Middle frontal gyrus (tissue), 1 donor: ENCODE measurements around the gene CABLES2.

Source experiments
- DNase-seq: peaks from one replicate; pipeline ENCODE4 v3.0.0-alpha.2; 2015; ENCODE audit warnings: low spot score; ENCODE audit errors: extremely low spot score

The CABLES2 gene

DNA sequence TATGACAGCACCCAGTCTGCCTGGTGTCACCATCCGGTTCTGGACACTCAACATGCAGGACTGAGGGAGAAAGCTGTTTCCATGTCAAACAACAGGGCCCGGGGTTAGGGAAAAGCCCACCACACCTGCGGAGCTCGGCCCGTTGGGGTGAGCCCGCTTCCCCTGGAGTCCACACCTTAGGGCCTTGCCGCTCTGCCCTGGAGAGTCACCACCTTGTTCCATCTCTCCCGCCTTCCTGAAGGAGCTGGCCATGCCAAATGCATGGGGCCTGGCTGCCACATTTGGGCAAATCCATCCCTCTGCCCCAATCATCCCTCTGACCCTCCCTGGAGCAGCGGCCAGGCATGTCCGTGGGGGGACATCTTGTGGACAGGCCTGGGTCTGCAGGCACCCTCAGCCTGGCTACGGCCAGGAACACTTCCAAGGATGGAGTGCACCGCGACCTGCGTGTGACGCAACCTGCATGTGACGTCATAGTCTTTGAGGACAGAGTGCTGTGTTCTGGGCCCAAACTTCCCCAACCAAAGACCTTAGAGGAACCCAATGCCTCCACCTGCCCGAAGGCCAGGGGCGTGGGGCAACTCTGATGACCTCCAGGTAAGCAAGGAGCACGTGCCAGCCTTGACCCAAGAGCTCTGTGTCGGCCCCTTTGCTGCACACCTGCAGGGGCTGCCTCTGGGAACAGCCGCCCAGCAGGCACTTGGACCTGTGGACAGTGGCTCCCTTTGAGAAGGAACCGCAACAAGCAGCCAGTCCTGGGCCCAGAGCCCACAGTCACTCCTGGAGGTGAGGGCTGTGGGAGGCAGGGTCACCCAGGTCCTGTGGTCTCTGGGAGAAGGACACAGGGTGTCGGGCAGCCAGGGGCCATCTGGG lies 1.7 kb downstream of the CABLES2 start:
- DNase-seq: no peak

DNA sequence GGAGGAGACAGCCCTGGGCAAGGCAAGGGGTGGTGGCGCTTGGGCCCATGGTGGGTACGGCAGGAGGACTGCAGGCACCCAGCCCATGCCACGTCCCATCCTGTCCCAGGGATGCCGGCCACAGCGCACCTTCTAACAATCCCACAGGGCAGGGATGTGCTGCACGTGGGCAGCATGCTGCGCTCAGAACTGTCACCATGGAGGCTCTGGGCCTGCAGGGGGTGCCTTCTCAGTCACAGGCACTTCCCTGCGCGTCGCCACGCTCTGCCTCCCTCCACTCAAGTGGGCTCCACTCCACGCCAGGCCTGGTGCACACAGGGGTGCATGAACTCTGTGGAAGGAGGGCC lies 2.4 kb downstream of the CABLES2 start:
- DNase-seq: no peak

DNA sequence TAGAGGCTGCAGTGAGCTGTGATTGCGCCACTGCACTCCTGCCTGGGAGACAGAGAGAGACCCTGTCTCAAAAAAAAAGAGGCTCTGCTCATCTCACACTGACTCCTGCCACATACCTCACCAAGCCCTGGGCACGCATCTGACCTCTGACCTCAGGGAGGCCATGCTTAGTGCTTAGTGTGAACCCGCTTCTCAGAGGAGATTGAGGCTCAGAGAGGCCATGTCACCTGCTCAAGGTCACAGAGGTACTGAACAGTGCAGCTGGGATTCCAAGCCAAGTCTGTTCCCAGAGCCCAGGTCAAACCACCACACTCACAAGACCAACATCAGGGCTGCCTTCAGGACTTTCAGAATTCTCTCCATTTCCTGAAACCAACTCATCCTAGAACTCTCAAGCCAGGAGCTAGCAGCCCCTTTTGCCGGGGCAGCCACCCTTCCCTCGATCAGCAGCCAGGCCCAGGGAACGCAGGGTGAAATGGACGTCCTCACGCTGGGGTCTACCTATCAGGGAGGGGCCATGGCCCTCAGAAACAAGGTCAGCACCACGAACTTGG lies 2.9 kb downstream of the CABLES2 start:
- no peak for DNase-seq

- no peak for DNase-seq
Observed at GRCh38 chr20:62403331-62403730, 3.8 kb downstream of the CABLES2 start.

GRCh38 chr20:62402456-62403150 lies 4.5 kb downstream of the CABLES2 start:
- DNase-seq: no peak

GRCh38 chr20:62401331-62401779 lies 5.7 kb downstream of the CABLES2 start:
- DNase-seq: no peak

- no peak for DNase-seq
Observed at GRCh38 chr20:62400541-62400940, 6.5 kb downstream of the CABLES2 start.

DNA sequence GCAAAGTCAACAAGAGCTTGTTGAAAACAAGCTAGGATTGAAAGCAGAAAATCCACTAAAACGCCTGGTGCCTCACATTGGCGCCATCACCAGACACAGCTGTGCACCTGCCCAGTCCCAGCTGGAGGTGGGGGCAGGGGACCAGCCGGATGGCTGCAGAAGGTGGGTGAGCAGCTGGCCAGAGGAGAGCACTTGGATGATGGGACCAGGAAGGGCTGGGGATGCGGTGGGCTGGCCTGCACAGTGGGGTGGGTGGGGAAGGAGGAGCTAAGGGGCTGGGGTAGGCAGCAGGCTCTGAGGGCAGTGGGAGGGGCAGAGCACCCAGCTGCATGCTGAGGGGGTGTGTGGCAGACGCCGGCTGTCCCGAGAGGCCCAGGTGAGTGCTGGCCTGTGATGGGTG lies 7.1 kb downstream of the CABLES2 start:
- DNase-seq: no peak

- DNase-seq: no peak
Observed at GRCh38 chr20:62398120-62398821, 8.8 kb downstream of the CABLES2 start.

- no peak for DNase-seq
Observed at GRCh38 chr20:62396367-62397239, 10.5 kb downstream of the CABLES2 start.

DNA sequence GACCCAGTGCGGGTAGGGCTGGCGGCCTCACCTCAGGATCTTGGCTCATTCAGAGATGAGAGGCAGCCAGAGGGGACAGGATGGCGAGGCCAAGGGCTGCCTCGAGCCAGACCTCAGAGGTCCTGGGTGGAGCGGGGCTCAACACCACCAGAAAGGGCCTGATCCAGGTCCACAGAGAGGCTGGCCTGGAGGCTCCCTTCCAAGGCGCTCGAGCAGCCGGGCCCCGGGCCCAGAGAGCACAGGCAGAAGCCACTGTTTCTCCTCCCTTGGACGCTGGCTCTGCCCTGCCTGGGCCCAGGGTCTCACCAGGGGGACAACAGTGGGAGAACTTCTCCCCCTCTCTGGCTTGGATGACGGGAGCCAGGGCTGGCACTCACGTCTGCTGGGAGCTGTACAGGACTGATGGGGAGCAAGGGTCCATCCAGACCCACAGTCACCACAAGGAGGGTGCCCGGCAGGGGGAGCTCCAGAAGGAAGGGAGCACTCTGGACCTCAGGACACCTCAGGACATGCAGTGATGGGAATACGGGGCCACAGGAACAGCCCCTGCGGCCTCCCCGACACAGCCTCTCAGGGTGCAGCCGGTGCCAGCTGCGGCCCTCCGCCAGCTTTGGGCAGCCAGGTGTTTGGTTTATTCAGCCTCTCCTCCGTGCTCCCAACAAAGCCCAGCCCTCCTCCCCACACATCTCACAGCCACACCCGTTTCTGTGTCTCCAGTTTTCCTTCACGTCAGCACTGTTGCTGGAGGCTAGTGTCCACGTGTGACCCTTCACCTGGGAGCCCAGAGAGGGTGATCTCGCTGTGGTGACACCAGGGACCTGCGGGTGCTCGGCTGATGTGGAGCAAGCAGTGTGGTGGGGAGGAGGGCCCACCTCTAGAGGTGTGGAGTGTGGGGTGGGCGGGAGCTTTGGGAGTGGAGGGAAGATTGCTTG lies 11.5 kb downstream of the CABLES2 start:
- DNase-seq: no peak

GRCh38 chr20:62394248-62395245 lies 12.5 kb downstream of the CABLES2 start:
- DNase-seq: no peak

- no peak for DNase-seq
Observed at GRCh38 chr20:62393830-62394229, 13.3 kb downstream of the CABLES2 start.

DNA sequence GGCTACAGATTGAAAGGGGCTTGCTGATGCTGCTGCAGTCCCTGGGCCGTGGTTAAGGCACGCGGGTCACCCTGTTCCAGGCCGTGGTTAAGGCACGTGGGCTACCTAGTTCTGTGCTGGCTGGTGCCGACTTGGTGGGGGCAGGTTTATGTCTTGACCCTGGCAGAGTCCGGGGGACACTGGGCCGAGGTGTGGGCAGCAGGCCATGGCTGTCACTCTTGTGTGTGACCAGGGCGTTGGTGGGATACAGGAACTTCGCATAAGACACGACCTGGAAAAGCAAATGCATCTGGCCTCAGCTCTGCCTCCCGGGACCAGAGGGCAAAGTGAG lies 13.8 kb downstream of the CABLES2 start:
- DNase-seq: no peak

DNA sequence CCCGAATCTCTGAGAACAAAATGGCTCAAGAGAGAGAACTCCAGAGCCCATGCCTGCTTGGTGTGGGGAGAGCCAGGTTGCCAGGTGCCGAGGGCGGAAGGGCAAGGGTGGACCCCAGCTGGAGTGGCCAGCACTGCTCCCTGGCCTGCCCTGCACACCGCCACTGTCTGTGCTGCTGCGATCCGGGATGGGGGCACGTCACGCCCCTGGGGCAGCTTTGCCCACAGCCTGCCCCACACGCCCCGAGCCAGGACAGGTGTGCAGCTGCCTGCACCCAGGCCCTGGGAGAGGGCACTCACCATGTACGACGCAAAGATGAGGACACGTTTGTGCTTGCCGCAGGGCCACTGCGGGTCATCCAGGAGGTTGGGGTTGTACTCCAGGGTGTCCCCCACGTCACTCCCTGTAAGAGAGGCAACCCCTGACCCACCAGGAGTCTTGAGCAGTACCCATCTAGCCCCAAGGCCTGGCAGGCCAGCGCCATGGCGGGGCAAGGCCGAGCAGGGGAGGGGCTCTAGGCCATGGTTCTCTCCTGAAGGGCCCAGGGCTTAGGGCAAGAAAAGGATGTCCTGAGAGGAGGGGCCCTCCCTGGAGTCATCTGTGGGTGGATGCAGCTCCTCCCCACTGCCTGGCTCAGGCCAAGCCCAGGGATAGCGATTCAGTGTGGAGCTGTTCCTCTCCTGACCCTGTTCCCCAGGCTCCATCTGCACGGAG lies 14.3 kb downstream of the CABLES2 start:
- no peak for DNase-seq

GRCh38 chr20:62392077-62392418 lies 15.0 kb downstream of the CABLES2 start:
- no peak for DNase-seq

- DNase-seq: no peak
Observed at GRCh38 chr20:62391165-62392076, 15.7 kb downstream of the CABLES2 start.
